Ovary (tissue), 9 donors: ENCODE measurements around the gene TMEM79. TPM values are rescaled to one million over a fixed set of nuclear protein-coding genes. Genes with fewer than 3 reads are reported as not detected.

Experiments used
- DNase-seq, 5 donors: peaks; one replicate each; pipeline ENCODE4 v3.0.0-alpha.2; 2019 to 2020
- H3K27ac ChIP-seq, 2 donors: fragments of 200-600 bp; one replicate each; pipeline versions ENCODE4 v1.5.1 to v1.8.0; 2019 to 2022
- H3K27me3 ChIP-seq: fragments of 200-600 bp; one replicate; pipeline ENCODE4 v1.8.0; 2022
- H3K36me3 ChIP-seq: fragments of 200-600 bp; sonication (generic); one replicate; pipeline ENCODE4 v1.5.1; 2019
- H3K4me1 ChIP-seq: one replicate; pipeline ENCODE4 v1.8.1; 2013; ENCODE audit warnings: mild to moderate bottlenecking, moderate library complexity; ENCODE audit not compliant: insufficient read depth
- H3K4me3 ChIP-seq: fragments of 200-600 bp; sonication (generic); one replicate; pipeline ENCODE4 v1.5.1; 2017
- H3K9me3 ChIP-seq, 2 donors: fragments of 200-600 bp in 1 of 2; sonication (generic) in 1 of 2; one replicate each; pipeline versions ENCODE4 v1.5.1 to v1.8.1; 2013 to 2019; ENCODE audit warnings: mild to moderate bottlenecking in 1 of 2, moderate library complexity in 1 of 2
- EP300 ChIP-seq: sonication (generic); formaldehyde crosslinking; IDR thresholded peaks from one replicate; pipeline ENCODE4 v1.6.1; 2017; ENCODE audit warnings: antibody characterized with exemption
- POLR2A ChIP-seq: fragments of 450-650 bp; IDR thresholded peaks from one replicate; pipeline ENCODE4 v1.6.1; 2017; ENCODE audit warnings: antibody characterized with exemption, mild to moderate bottlenecking, moderate library complexity
- WGBS, 3 donors: extraction: QIAGEN DNeasy Blood & Tissue Kit in 1 of 3; methylation state at CpG; one replicate each; pipeline versions ENCODE4 v1.1.5 to v1.1.7; 2013 to 2017; 5-methylcytosine and 5-hydroxymethylcytosine counted together
- intact Hi-C, 4 donors: fragments of 100-400 bp; cut with DNase I; formaldehyde crosslinking; loops; one replicate each; pipeline versions ENCODE4 v1.11.0 to v1.15.1; 2022 to 2023
- polyA plus RNA-seq, 2 donors: library from polyadenylated mRNA; stranded (reverse); fragments of 200-250 nt in 1 of 2; fragments of 350-450 nt in 1 of 2; fragmentation: Illumina TruSeq in 1 of 2; extraction: RNeasy Lipid Tissue Mini Kit (QIAGEN cat#74804) in 1 of 2; gene quantifications; one replicate each; pipeline ENCODE4 v1.2.3, GENCODE V29; 2013 to 2014
- total RNA-seq, 7 donors: library from RNA; depleted of rRNA in 2 of 7; stranded (reverse); fragments of >200 nt in 2 of 7; fragmentation: NEBNext Ultra II Directional in 3 of 7; extraction: Animal tissue kit (Norgen Biotek cat#: 25700) in 3 of 7; gene quantifications; one replicate each; pipeline versions ENCODE4 v1.1.0 to v1.2.4, GENCODE V29; 2016 to 2023
- TF ChIP-seq, protein P1 (sequence below), 3 donors: fragments of 450-650 bp in 2 of 3; fragments of 200-600 bp in 1 of 3; IDR thresholded peaks; one replicate each; pipeline versions ENCODE4 v1.5.1 to v1.8.0; 2016 to 2022; ENCODE audit warnings: antibody characterized with exemption in 3 of 3, mild to moderate bottlenecking in 1 of 3
- donor health status: DM: no; HTN: no; CAD: no; lungs with moderate emphysema.
- donor health status: DM: no; HTN: no; CAD: no.
- donor health status: Bipolar disorder and iron deficiency.
- donor health status: DM: yes; HTN: yes; CAD: no.
- donor health status: DM: no; HTN: no; CAD: no.
- donor health status: DM: yes; HTN: yes; CAD: no.

TMEM79 gene
- total and polyA plus RNA-seq, 9 donors: 0.80 to 3.3 (median 2.1) TPM

DNA sequence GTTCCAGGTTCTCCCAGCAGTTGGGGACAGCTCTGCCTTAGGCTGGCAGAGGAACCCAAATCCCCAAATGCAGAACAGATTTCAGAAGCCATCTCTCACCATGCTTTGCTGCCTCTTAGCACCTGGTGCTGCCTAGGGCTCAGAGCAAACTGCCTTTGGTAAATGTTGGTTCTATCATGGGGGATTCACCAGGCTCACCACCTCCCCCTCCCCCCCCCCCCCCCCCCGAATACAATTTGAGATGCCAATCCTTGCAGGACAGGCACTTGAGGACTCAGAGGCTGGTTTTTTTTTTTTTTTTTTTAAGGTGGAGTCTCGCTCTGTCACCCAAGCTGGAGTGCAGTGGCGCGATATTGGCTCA lies 35.8 kb upstream of the TMEM79 start:
- no peaks in the 10 kb centered on the region for H3K36me3 ChIP-seq
- H3K4me3 ChIP-seq: no peak overlapping the region
- intact Hi-C loops: loop anchor here in 1 of 4 donors (5.0 kb wide), 1 partner anchor 284 kb away; no protein-coding TSS in a partner anchor

DNA sequence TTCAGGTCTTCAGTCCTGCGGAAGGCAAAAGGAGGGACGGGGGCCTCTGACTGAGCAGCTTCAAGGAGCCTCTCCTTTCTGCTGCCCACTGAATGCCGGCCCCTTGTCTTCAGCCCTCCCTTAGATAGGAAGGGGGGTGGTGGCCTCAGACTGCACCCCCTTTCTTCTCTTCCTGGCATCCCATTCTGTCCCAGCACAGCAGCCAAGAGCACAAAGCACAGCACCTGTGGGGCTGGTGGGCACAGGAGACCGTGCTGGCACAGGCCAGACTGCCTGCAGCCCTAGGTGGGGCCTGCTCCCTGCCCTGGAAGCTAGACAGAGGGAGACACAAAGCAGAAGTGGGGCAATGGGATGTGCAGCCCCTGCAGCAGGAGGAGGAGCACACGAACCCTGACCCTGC lies 34.5 kb upstream of the TMEM79 start:
- no peaks in the 10 kb centered on the region for H3K36me3 ChIP-seq
- H3K9me3 ChIP-seq: no peaks in the 10 kb centered on the region
- H3K27me3 ChIP-seq: no peaks in the 10 kb centered on the region
- intact Hi-C loops: loop anchor here in 1 of 4 donors (5.0 kb wide), 1 partner anchor 283 kb away; no protein-coding TSS in a partner anchor
- DNase-seq: no peak
- no peak overlapping the region for H3K4me3 ChIP-seq
- WGBS, 3 donors: 52 to 68% (median 58%) methylated on average over 5 of the region's 5 CpGs
- TF ChIP-seq EP300 (no peak), POLR2A (no peak)
- TF ChIP-seq, protein P1, sequence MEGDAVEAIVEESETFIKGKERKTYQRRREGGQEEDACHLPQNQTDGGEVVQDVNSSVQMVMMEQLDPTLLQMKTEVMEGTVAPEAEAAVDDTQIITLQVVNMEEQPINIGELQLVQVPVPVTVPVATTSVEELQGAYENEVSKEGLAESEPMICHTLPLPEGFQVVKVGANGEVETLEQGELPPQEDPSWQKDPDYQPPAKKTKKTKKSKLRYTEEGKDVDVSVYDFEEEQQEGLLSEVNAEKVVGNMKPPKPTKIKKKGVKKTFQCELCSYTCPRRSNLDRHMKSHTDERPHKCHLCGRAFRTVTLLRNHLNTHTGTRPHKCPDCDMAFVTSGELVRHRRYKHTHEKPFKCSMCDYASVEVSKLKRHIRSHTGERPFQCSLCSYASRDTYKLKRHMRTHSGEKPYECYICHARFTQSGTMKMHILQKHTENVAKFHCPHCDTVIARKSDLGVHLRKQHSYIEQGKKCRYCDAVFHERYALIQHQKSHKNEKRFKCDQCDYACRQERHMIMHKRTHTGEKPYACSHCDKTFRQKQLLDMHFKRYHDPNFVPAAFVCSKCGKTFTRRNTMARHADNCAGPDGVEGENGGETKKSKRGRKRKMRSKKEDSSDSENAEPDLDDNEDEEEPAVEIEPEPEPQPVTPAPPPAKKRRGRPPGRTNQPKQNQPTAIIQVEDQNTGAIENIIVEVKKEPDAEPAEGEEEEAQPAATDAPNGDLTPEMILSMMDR (IDR thresholded peaks at IDR 0.05): no peak
- H3K4me1 ChIP-seq: peaks cover 4% of the 10 kb centered on the region
- no peak overlapping the region for H3K27ac ChIP-seq

More for the DNA sequence above, 35.8 kb upstream of the TMEM79 start:
- DNase-seq: no peak
- H3K9me3 ChIP-seq: no peaks in the 10 kb centered on the region
- H3K4me1 ChIP-seq: peaks cover 4% of the 10 kb centered on the region
- 70 to 76% (median 72%) methylated on average over 4 of the region's 4 CpGs for WGBS, 3 donors
- TF ChIP-seq EP300 (no peak), POLR2A (no peak)
- TF ChIP-seq, protein P1 (IDR thresholded peaks at IDR 0.05): no peak
- no peak overlapping the region for H3K27ac ChIP-seq
- no peaks in the 10 kb centered on the region for H3K27me3 ChIP-seq

DNA sequence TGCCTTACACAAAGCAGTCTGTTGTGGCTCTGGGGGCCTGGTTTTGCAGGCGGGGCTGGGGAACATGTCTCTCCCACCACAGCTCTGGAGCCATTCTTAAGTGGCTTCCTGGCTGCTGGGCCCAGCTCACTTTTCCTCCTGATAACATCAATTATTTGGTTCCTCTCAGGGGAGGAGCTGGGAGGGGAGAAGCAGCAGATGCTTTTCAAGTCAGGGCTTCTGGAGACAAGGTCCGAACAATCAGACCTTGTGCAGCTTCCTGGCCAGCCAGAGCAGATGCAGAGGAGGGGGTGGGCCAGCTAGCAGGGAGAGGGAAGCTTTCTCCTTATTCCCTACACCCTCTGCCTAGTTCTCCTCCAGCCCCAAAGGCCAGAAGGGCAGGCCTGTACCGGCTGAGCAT lies 32.6 kb upstream of the TMEM79 start:
- intact Hi-C loops: no loop called here
- Histone ChIP-seq H3K36me3 (no peaks in the 10 kb centered on the region), H3K4me3 (no peak overlapping the region), H3K9me3 (no peaks in the 10 kb centered on the region), H3K27me3 (no peaks in the 10 kb centered on the region), H3K27ac (no peak overlapping the region), H3K4me1 (no peaks in the 10 kb centered on the region)
- TF ChIP-seq EP300 (no peak), POLR2A (no peak)
- TF ChIP-seq, protein P1 (IDR thresholded peaks at IDR 0.05): no peak
- 38 to 46% (median 39%) methylated on average over 3 of the region's 3 CpGs for WGBS, 3 donors
- DNase-seq: no peak

DNA sequence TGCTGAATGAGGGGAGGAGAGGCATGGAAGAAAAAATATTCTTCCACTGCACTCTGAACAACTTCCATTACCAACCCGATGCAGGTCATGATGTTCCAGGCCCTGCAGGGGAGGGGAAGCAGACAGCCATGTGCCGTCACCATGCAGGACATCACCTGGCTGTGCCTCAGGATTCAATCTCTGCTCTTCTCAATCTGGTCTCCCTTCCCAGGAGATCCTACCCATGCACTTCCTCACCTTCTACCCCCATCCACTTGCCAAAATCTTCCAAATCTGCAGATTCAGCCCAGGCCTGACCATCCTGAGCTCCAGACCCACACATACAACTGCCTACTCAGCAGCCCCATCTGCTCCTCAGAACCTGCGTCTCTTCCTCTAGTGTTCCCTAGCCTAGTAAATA lies 30.5 kb upstream of the TMEM79 start:
- Histone ChIP-seq H3K27ac (no peak overlapping the region), H3K4me1 (no peaks in the 10 kb centered on the region), H3K9me3 (no peaks in the 10 kb centered on the region), H3K4me3 (no peak overlapping the region), H3K27me3 (no peaks in the 10 kb centered on the region), H3K36me3 (no peaks in the 10 kb centered on the region)
- intact Hi-C loops: no loop called here
- TF ChIP-seq POLR2A (no peak), EP300 (no peak)
- TF ChIP-seq, protein P1 (IDR thresholded peaks at IDR 0.05): no peak
- WGBS, 3 donors: 88 to 90% (median 90%) methylated on average over 3 of the region's 3 CpGs
- no peak for DNase-seq
